Left lung (tissue), 10 donors: ENCODE data around the gene OR51M1. TPM values are rescaled to one million over a fixed set of nuclear protein-coding genes. Genes with fewer than 3 reads are reported as not detected.
"Not testable (repeated sequence)": the region's sequence is repeated elsewhere in the genome, so short reads cannot be mapped to it uniquely, and the experiment has no call there.

ENCODE experiments used
- ATAC-seq: fragments of 200-7000 bp; cut with Tn5 transposase; one replicate; pipeline ENCODE4 v1.9.1; 2020; ENCODE audit warnings: moderate library complexity
- DNase-seq, 4 donors: peaks; one replicate each; pipeline ENCODE4 v3.0.0-alpha.2; 2013 to 2020
- H3K27ac ChIP-seq, 2 donors: fragments of 200-600 bp; sonication (generic) in 1 of 2; one replicate each; pipeline versions ENCODE4 v1.5.0 to v1.8.0; 2020 to 2021
- H3K27me3 ChIP-seq, 2 donors: fragments of 200-600 bp; sonication (generic) in 1 of 2; one replicate each; pipeline versions ENCODE4 v1.5.0 to v1.8.0; 2020 to 2021
- H3K36me3 ChIP-seq, 2 donors: fragments of 200-600 bp; sonication (generic) in 1 of 2; one replicate each; pipeline versions ENCODE4 v1.5.0 to v1.8.0; 2020 to 2021
- H3K4me1 ChIP-seq, 2 donors: fragments of 200-600 bp; one replicate each; pipeline ENCODE4 v1.8.0; 2021
- H3K4me3 ChIP-seq, 2 donors: fragments of 200-600 bp; sonication (generic) in 1 of 2; one replicate each; pipeline versions ENCODE4 v1.5.0 to v1.8.0; 2020 to 2021; ENCODE audit warnings: mild to moderate bottlenecking in 1 of 2
- H3K9me3 ChIP-seq, 2 donors: fragments of 200-600 bp; sonication (generic) in 1 of 2; one replicate each; pipeline versions ENCODE4 v1.5.0 to v1.8.0; 2020 to 2021
- intact Hi-C, 2 donors: fragments of 100-400 bp; cut with DNase I; formaldehyde crosslinking; loops; one replicate each; pipeline versions ENCODE4 v1.11.2 to v1.14.2; 2022
- polyA plus RNA-seq, 6 donors: library from polyadenylated mRNA; unstranded; fragments of 120-200 nt; gene quantifications; one replicate each; pipeline ENCODE4 v1.2.1, GENCODE V29; 2013; ENCODE audit not compliant: insufficient read length in 6 of 6
- total RNA-seq, 2 donors: library from RNA; stranded (reverse); fragmentation: NEBNext Ultra II Directional; extraction: Animal tissue kit (Norgen Biotek cat#: 25700); gene quantifications; one replicate each; pipeline ENCODE4 v1.2.1, GENCODE V29; 2021
- TF ChIP-seq, protein P1 (sequence below), 2 donors: fragments of 200-600 bp; sonication (generic) in 1 of 2; IDR thresholded peaks; one replicate each; pipeline versions ENCODE4 v1.5.0 to v1.8.0; 2021; ENCODE audit warnings: antibody characterized with exemption in 2 of 2
- donor health status: DM: no; HTN: yes; CAD: no.
- donor health status: DM: no; HTN: no; CAD: no.

OR51M1 gene
- total and polyA plus RNA-seq, 8 donors: 0.06 to 0.24 (median 0.08) TPM; not detected in 4

DNA sequence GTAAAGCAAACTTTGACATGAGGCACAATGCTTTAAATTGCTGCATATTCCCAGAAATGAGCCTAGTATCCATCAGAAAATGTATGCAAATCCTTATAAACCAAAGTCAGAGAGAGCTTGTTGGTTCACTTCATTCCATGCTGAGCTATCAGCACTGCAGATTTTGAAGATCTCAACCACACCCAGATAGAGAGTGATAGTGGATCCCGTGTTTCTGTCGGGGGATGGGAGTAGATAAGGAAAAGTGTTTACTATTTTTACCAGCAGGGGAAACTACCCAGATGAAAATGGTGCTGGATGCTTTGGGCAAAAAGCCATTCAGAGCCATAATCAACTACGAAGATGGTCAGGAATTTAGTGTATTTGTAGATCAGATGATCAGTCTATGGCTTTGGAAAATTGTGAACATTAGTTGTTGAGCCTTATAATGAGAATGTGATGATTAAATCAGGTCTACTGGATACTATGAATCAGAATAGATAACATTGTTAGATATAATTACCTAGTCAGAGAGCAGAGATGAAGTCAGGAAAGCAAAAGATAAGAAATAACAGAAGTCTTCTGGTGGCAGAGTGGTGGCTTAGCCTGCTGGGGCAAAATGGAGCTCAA lies 21.5 kb upstream of the OR51M1 start:
- no peak for ATAC-seq
- no peak for DNase-seq

GRCh38 chr11:5363679-5364078 lies 19.9 kb upstream of the OR51M1 start:
- no peak for ATAC-seq
- intact Hi-C loops: no loop called here
- H3K4me1 ChIP-seq: no peaks in the 10 kb centered on the region
- TF ChIP-seq, protein P1, sequence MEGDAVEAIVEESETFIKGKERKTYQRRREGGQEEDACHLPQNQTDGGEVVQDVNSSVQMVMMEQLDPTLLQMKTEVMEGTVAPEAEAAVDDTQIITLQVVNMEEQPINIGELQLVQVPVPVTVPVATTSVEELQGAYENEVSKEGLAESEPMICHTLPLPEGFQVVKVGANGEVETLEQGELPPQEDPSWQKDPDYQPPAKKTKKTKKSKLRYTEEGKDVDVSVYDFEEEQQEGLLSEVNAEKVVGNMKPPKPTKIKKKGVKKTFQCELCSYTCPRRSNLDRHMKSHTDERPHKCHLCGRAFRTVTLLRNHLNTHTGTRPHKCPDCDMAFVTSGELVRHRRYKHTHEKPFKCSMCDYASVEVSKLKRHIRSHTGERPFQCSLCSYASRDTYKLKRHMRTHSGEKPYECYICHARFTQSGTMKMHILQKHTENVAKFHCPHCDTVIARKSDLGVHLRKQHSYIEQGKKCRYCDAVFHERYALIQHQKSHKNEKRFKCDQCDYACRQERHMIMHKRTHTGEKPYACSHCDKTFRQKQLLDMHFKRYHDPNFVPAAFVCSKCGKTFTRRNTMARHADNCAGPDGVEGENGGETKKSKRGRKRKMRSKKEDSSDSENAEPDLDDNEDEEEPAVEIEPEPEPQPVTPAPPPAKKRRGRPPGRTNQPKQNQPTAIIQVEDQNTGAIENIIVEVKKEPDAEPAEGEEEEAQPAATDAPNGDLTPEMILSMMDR (IDR thresholded peaks at IDR 0.05): no peak
- no peaks in the 10 kb centered on the region for H3K27me3 ChIP-seq
- H3K36me3 ChIP-seq: no peaks in the 10 kb centered on the region
- H3K9me3 ChIP-seq: no peaks in the 10 kb centered on the region
- H3K27ac ChIP-seq: no peak overlapping the region
- no peak for DNase-seq
- H3K4me3 ChIP-seq: no peak overlapping the region

More for the DNA sequence above, 21.5 kb upstream of the OR51M1 start:
- Histone ChIP-seq H3K4me1 (no peaks in the 10 kb centered on the region), H3K27ac (no peak overlapping the region), H3K4me3 (no peak overlapping the region), H3K9me3 (no peaks in the 10 kb centered on the region), H3K36me3 (no peaks in the 10 kb centered on the region), H3K27me3 (no peaks in the 10 kb centered on the region)
- intact Hi-C loops: no loop called here
- TF ChIP-seq, protein P1 (IDR thresholded peaks at IDR 0.05): no peak

- Histone ChIP-seq H3K27me3 (no peaks in the 10 kb centered on the region), H3K27ac (no peak overlapping the region), H3K36me3 (no peaks in the 10 kb centered on the region), H3K4me1 (no peaks in the 10 kb centered on the region), H3K4me3 (no peak overlapping the region), H3K9me3 (no peaks in the 10 kb centered on the region)
- ATAC-seq (no peak), DNase-seq (no peak)
- intact Hi-C loops: no loop called here
- TF ChIP-seq, protein P1 (IDR thresholded peaks at IDR 0.05): no peak
These were observed 19.4 kb upstream of the OR51M1 start for GRCh38 chr11:5364214-5364613.

DNA sequence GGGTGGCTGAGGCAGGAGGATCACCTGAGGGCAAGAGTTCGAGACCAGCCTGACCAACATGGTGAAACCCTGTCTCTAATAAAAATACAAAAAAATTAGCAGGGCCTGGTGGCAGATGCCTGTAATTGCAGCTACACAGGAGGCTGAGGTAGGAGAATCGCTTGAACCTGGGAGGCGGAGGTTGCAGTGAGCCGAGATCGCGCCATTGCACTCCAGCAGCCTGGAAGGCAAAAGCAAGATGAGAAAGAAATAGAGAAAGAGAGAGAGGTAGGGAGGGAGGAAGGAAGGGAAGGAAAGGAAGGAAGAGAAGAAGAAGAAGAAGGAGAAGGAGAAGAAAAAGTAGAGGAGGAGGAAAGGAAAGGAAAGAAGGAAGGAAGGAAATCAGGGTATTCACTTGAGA lies 17.2 kb upstream of the OR51M1 start:
- DNase-seq, H3K4me3 ChIP-seq, H3K27me3 ChIP-seq, H3K27ac ChIP-seq, H3K36me3 ChIP-seq, H3K4me1 ChIP-seq, intact Hi-C loops, ATAC-seq, H3K9me3 ChIP-seq: not testable (repeated sequence)

DNA sequence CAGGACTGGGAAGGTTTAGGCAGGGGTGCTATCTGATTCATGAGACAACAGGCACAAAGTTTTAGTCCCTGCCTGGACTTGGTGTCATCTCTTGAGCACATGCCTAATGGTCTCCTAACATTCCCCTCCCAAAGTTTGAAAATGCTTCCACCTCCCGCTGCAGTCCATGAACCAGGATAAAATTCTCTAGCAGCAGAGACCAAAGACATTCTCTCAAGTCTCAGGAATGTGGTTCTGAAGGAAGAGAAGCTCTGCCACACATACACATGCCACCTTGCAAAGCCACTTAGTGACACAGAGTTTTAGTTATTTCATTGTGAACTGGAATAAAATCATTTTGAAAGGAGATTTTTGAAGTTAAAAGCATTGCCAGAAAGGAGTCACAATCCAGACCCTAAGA lies 16.8 kb upstream of the OR51M1 start:
- Histone ChIP-seq H3K4me1 (no peaks in the 10 kb centered on the region), H3K4me3 (no peak overlapping the region), H3K27me3 (no peaks in the 10 kb centered on the region), H3K9me3 (no peaks in the 10 kb centered on the region), H3K36me3 (no peaks in the 10 kb centered on the region), H3K27ac (no peak overlapping the region)
- TF ChIP-seq, protein P1 (IDR thresholded peaks at IDR 0.05): no peak
- ATAC-seq (no peak), DNase-seq (no peak)
- intact Hi-C loops: no loop called here
